Upper lobe of left lung (tissue), 4 donors: ENCODE data around the gene MOB3B.

Experiments
- CTCF ChIP-seq, 6 experiments: fragments of 450-650 bp in 4 of 6; fragments of 200-600 bp in 2 of 6; sonication (generic) in 2 of 6; IDR thresholded peaks; one replicate each; pipeline ENCODE4 v1.5.1; 2016 to 2019; ENCODE audit warnings: antibody characterized with exemption in 6 of 6
- EP300 ChIP-seq, 4 donors: sonication (generic); formaldehyde crosslinking; IDR thresholded peaks; one replicate each; pipeline ENCODE4 v1.5.1; 2017; ENCODE audit warnings: antibody characterized with exemption in 4 of 4, control low read depth in 2 of 4
- POLR2A ChIP-seq, 4 donors: fragments of 450-650 bp; IDR thresholded peaks; one replicate each; pipeline ENCODE4 v1.5.1; 2016 to 2017; ENCODE audit warnings: antibody characterized with exemption in 4 of 4, mild to moderate bottlenecking in 2 of 4

- TF ChIP-seq CTCF (IDR thresholded peaks at IDR 0.05) (no peak), POLR2A (IDR thresholded peaks at IDR 0.05) (no peak), EP300 (IDR thresholded peaks at IDR 0.05) (no peak)
These were observed 251.2 kb downstream of the MOB3B start for GRCh38 chr9:27278374-27278773.
